GM23338 (cell line): ENCODE results near the gene NTM.

Experiments
- EZH2phosphoT487 ChIP-seq: fragments of 200-600 bp; sonication (generic); IDR thresholded peaks from one replicate; pipeline ENCODE4 v1.8.1; 2018; ENCODE audit warnings: antibody characterized with exemption; ENCODE audit not compliant: unreplicated experiment
- POLR2AphosphoS5 ChIP-seq: IDR thresholded peaks from 2 replicates; pipeline ENCODE4 v1.6.1; 2016; ENCODE audit warnings: antibody characterized with exemption, low read depth
- TF ChIP-seq, protein P1 (sequence below): IDR thresholded peaks from one replicate; pipeline ENCODE4 v1.6.1; 2018; ENCODE audit warnings: antibody characterized with exemption; ENCODE audit not compliant: unreplicated experiment
- TF ChIP-seq, protein P2 (sequence below), 2 experiments: fragments of 200-600 bp in 1 of 2; sonication (generic) in 1 of 2; conservative IDR thresholded peaks; 2 replicates each; pipeline versions ENCODE4 v1.5.1 to v1.6.1; 2016 to 2017; ENCODE audit warnings: antibody characterized with exemption in 2 of 2, low read depth in 2 of 2, mild to moderate bottlenecking in 2 of 2, moderate library complexity in 1 of 2

DNA sequence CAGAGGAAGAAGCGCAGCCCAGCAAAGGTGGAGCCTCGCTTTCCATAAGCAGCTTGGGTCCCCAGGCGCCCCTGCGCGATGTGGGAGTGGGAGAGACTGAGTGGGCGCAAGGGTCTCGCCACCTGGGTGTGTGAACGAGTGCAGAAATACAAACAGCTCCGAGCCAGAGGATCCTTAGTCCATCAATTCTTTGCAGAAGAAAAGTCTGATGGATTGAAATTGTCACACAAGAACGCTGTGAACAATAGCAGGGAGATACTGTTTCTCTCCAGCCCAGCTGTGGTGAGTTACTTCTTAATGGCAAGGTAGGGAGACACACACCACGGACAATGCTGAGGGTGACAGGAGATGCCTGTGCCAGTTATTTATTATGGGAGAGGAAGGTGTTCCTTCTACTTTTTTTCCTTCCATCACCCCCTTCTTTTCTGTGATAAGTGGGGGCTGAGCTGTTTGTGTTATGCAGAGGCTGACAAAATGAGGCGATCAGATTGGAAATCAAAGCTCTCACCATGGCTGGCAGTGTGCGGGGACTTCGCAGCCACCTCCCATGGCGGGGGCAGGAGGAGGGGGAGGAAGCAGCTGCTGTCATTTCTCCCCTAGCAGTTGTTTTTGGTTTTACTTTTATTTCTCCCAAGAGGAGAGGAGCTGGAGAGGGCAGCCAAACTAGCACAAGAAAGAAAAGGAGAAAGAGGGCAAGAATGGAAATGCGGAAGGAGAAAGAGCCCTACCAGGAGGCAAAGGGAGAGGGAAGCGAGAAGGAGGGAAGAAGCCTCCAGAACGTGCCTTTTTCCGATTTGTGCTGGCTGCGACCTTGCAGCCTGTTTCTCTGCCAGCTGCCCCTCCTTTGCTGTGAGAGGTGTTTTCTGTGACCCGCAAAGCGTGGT is 755.8 kb downstream of the NTM start:
- TF ChIP-seq, protein P1, sequence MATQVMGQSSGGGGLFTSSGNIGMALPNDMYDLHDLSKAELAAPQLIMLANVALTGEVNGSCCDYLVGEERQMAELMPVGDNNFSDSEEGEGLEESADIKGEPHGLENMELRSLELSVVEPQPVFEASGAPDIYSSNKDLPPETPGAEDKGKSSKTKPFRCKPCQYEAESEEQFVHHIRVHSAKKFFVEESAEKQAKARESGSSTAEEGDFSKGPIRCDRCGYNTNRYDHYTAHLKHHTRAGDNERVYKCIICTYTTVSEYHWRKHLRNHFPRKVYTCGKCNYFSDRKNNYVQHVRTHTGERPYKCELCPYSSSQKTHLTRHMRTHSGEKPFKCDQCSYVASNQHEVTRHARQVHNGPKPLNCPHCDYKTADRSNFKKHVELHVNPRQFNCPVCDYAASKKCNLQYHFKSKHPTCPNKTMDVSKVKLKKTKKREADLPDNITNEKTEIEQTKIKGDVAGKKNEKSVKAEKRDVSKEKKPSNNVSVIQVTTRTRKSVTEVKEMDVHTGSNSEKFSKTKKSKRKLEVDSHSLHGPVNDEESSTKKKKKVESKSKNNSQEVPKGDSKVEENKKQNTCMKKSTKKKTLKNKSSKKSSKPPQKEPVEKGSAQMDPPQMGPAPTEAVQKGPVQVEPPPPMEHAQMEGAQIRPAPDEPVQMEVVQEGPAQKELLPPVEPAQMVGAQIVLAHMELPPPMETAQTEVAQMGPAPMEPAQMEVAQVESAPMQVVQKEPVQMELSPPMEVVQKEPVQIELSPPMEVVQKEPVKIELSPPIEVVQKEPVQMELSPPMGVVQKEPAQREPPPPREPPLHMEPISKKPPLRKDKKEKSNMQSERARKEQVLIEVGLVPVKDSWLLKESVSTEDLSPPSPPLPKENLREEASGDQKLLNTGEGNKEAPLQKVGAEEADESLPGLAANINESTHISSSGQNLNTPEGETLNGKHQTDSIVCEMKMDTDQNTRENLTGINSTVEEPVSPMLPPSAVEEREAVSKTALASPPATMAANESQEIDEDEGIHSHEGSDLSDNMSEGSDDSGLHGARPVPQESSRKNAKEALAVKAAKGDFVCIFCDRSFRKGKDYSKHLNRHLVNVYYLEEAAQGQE, result no peak
- TF ChIP-seq, protein P2, sequence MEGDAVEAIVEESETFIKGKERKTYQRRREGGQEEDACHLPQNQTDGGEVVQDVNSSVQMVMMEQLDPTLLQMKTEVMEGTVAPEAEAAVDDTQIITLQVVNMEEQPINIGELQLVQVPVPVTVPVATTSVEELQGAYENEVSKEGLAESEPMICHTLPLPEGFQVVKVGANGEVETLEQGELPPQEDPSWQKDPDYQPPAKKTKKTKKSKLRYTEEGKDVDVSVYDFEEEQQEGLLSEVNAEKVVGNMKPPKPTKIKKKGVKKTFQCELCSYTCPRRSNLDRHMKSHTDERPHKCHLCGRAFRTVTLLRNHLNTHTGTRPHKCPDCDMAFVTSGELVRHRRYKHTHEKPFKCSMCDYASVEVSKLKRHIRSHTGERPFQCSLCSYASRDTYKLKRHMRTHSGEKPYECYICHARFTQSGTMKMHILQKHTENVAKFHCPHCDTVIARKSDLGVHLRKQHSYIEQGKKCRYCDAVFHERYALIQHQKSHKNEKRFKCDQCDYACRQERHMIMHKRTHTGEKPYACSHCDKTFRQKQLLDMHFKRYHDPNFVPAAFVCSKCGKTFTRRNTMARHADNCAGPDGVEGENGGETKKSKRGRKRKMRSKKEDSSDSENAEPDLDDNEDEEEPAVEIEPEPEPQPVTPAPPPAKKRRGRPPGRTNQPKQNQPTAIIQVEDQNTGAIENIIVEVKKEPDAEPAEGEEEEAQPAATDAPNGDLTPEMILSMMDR (conservative IDR thresholded peaks at IDR 0.05; ENCODE audit: low read depth in 2 of 2), result peak in 1 of 2 experiments; percentile 37; a peak in 2 of 4 replicates
- no peak for TF ChIP-seq POLR2AphosphoS5
- TF ChIP-seq EZH2phosphoT487, result no peak
